Small intestine (tissue), 7 donors: ENCODE data around the gene MICALL1. TPM values are rescaled to one million over a fixed set of nuclear protein-coding genes. Genes with fewer than 3 reads are reported as not detected.
"Not testable (repeated sequence)": the region's sequence is repeated elsewhere in the genome, so short reads cannot be mapped to it uniquely, and the experiment has no call there.

Experiments used
- DNase-seq, 2 donors: peaks; one replicate each; pipeline versions ENCODE4 v3.0.0 to v3.0.0-alpha.2; 2013
- FAIRE-seq: peaks from 2 replicates; lab custom pipeline; 2012; peaks lifted over from hg19 to GRCh38; lab: Jason Lieb, UNC
- H3K27ac ChIP-seq, 3 donors: one replicate each; pipeline ENCODE4 v1.5.1; 2013; ENCODE audit warnings: low read length in 2 of 3, mild to moderate bottlenecking in 2 of 3, control low read depth in 1 of 3, inconsistent platforms in 1 of 3, low read depth in 1 of 3, moderate library complexity in 1 of 3
- H3K27me3 ChIP-seq, 3 donors: one replicate each; pipeline ENCODE4 v1.6.1; 2013; ENCODE audit warnings: low read length in 3 of 3, inconsistent platforms in 1 of 3; ENCODE audit not compliant: control insufficient read depth in 3 of 3, insufficient read depth in 3 of 3
- H3K36me3 ChIP-seq, 3 donors: one replicate each; pipeline ENCODE4 v1.6.1; 2013; ENCODE audit warnings: low read length in 3 of 3, inconsistent platforms in 1 of 3, low read depth in 1 of 3, mild to moderate bottlenecking in 1 of 3, moderate library complexity in 1 of 3; ENCODE audit not compliant: control insufficient read depth in 3 of 3, insufficient read depth in 2 of 3
- H3K4me1 ChIP-seq, 3 donors: one replicate each; pipeline ENCODE4 v1.6.1; 2013; ENCODE audit warnings: low read length in 2 of 3, inconsistent platforms in 1 of 3, low read depth in 1 of 3, mild to moderate bottlenecking in 1 of 3, moderate library complexity in 1 of 3; ENCODE audit not compliant: control insufficient read depth in 3 of 3, insufficient read depth in 2 of 3
- H3K4me3 ChIP-seq, 3 donors: one replicate each; pipeline ENCODE4 v1.5.1; 2013; ENCODE audit warnings: low read length in 3 of 3, control low read depth in 1 of 3, inconsistent platforms in 1 of 3, low read depth in 1 of 3, mild to moderate bottlenecking in 1 of 3, moderate library complexity in 1 of 3
- H3K9me3 ChIP-seq, 2 donors: one replicate each; pipeline ENCODE4 v1.6.1; 2013; ENCODE audit warnings: low read depth in 1 of 2, low read length in 1 of 2; ENCODE audit not compliant: control insufficient read depth in 2 of 2, insufficient read depth in 1 of 2
- WGBS, 3 donors: extraction: QIAGEN DNeasy Blood & Tissue Kit; methylation state at CpG; one replicate each; pipeline ENCODE4 v1.1.7; 2013; 5-methylcytosine and 5-hydroxymethylcytosine counted together
- polyA plus RNA-seq, 4 donors: library from polyadenylated mRNA; stranded (reverse) in 3 of 4; unstranded in 1 of 4; fragments of 200-250 nt in 3 of 4; fragments of 120-200 nt in 1 of 4; gene quantifications; one replicate each; pipeline versions ENCODE4 v1.2.1 to v1.2.3, GENCODE V29; 2013
- donor health status: healthy with polysubstance abuse.
- donor health status: control.
- donor health status: control.
- donor health status: Bipolar disorder and iron deficiency.
- donor health status: healthy.

The MICALL1 gene
- polyA plus RNA-seq, 4 donors: 8.4 to 16.4 (median 10.1) TPM

- 0% methylated on average over 45 to 52 of the region's 52 CpGs for WGBS, 3 donors
- H3K4me3 ChIP-seq: peak within 1 kb of the TSS; percentile 79 to 96 (median 84)
- peaks cover 0 to 20% (median 0%) of the 10 kb centered on the region in 3 donors for H3K27me3 ChIP-seq
- peaks cover 0 to 10% (median 7%) of the 10 kb centered on the region in 3 donors for H3K4me1 ChIP-seq
- H3K36me3 ChIP-seq: peaks cover 2 to 26% (median 8%) of the 10 kb centered on the region in 3 donors
- FAIRE-seq: no peak
- DNase-seq: peak; percentile 97
- no peaks in the 10 kb centered on the region for H3K9me3 ChIP-seq
- H3K27ac ChIP-seq: peak within 1 kb of the TSS in 2 of 3 donors; percentile 25 to 81
These were observed 47.5 kb downstream of the MICALL1 start, which contains the start of the genes C22orf23 and POLR2F for GRCh38 chr22:37953437-37954179. C22orf23 (minus strand) TSS chr22:37953601; CDS start chr22:37953149, 452 bp downstream. POLR2F (plus strand) TSS chr22:37953699; CDS start chr22:37953788, 89 bp downstream.

- no peak overlapping the region for H3K27ac ChIP-seq
- H3K9me3 ChIP-seq: peaks cover 0 to 3% of the 10 kb centered on the region in 2 donors
- FAIRE-seq (no peak), DNase-seq (no peak)
- H3K4me3 ChIP-seq: peak overlapping the region in 1 of 3 donors; percentile 84
- H3K36me3 ChIP-seq: peaks cover 2 to 36% (median 14%) of the 10 kb centered on the region in 3 donors
- peaks cover 0 to 20% (median 0%) of the 10 kb centered on the region in 3 donors for H3K27me3 ChIP-seq
- peaks cover 0 to 10% (median 7%) of the 10 kb centered on the region in 3 donors for H3K4me1 ChIP-seq
- WGBS, 3 donors: 57 to 66% (median 63%) methylated on average over 4 of the region's 4 CpGs
These were observed 48.6 kb downstream of the MICALL1 start for GRCh38 chr22:37954686-37955085.

- Histone ChIP-seq H3K27me3 (peaks cover 0 to 20% (median 0%) of the 10 kb centered on the region in 3 donors), H3K4me1 (peaks cover 0 to 10% (median 7%) of the 10 kb centered on the region in 3 donors), H3K36me3 (peaks cover 5 to 48% (median 14%) of the 10 kb centered on the region in 3 donors)
- not testable (repeated sequence) for FAIRE-seq, DNase-seq, H3K4me3 ChIP-seq, H3K9me3 ChIP-seq, H3K27ac ChIP-seq
- WGBS, 3 donors: 74 to 78% (median 77%) methylated on average over 15 of the region's 15 CpGs
These were observed 49.8 kb downstream of the MICALL1 start for GRCh38 chr22:37955825-37956397.

GRCh38 chr22:37957232-37957631, 51.1 kb downstream of the MICALL1 start:
- Histone ChIP-seq H3K9me3 (peaks cover 0 to 3% of the 10 kb centered on the region in 2 donors), H3K36me3 (peaks cover 9 to 62% (median 20%) of the 10 kb centered on the region in 3 donors), H3K27ac (no peak overlapping the region), H3K27me3 (peaks cover 0 to 11% (median 0%) of the 10 kb centered on the region in 3 donors), H3K4me3 (no peak overlapping the region), H3K4me1 (peaks cover 0 to 10% (median 7%) of the 10 kb centered on the region in 3 donors)
- no peak for DNase-seq
- 76 to 87% (median 78%) methylated on average over 4 of the region's 4 CpGs for WGBS, 3 donors
- FAIRE-seq: no peak

GRCh38 chr22:37959231-37959825, 53.2 kb downstream of the MICALL1 start:
- FAIRE-seq (no peak), DNase-seq (no peak)
- peaks cover 0 to 6% (median 6%) of the 10 kb centered on the region in 3 donors for H3K4me1 ChIP-seq
- no peak overlapping the region for H3K4me3 ChIP-seq
- peaks cover 0 to 3% of the 10 kb centered on the region in 2 donors for H3K9me3 ChIP-seq
- no peak overlapping the region for H3K27ac ChIP-seq
- WGBS, 3 donors: 95 to 98% (median 96%) methylated on average over 18 of the region's 18 CpGs
- peaks cover 9 to 77% (median 20%) of the 10 kb centered on the region in 3 donors for H3K36me3 ChIP-seq
- no peaks in the 10 kb centered on the region for H3K27me3 ChIP-seq

- Histone ChIP-seq H3K9me3 (peaks cover 0 to 3% of the 10 kb centered on the region in 2 donors), H3K27me3 (no peaks in the 10 kb centered on the region), H3K27ac (no peak overlapping the region), H3K36me3 (peaks cover 9 to 81% (median 20%) of the 10 kb centered on the region in 3 donors), H3K4me3 (no peak overlapping the region), H3K4me1 (no peaks in the 10 kb centered on the region)
- WGBS, 3 donors: 97 to 100% (median 99%) methylated on average over 4 of the region's 4 CpGs
- DNase-seq (no peak), FAIRE-seq (no peak)
These were observed 55.0 kb downstream of the MICALL1 start for GRCh38 chr22:37961062-37961461.

- Histone ChIP-seq H3K4me3 (no peak overlapping the region), H3K4me1 (no peaks in the 10 kb centered on the region), H3K27ac (no peak overlapping the region), H3K27me3 (no peaks in the 10 kb centered on the region), H3K9me3 (no peaks in the 10 kb centered on the region), H3K36me3 (peaks cover 4 to 65% (median 10%) of the 10 kb centered on the region in 3 donors)
- DNase-seq (no peak), FAIRE-seq (no peak)
- 84 to 85% (median 85%) methylated on average over 9 of the region's 9 CpGs for WGBS, 3 donors
These were observed 60.0 kb downstream of the MICALL1 start for GRCh38 chr22:37965940-37966664.
